K562 (cell line): Measurements from ENCODE around the gene RHOB. TPM values are rescaled to one million over a fixed set of nuclear protein-coding genes. Genes with fewer than 3 reads are reported as not detected.

Experiments
- ATAC-seq: fragments of 200-7000 bp; cut with Tn5 transposase; 3 replicates; pipeline ENCODE4 v1.9.1; 2020; ENCODE audit warnings: moderate library complexity
- BruUV-seq: library from RNA; stranded (reverse); fragments of 400-500 nt; replicated peaks from 2 replicates; lab custom pipeline; 2021; lab: Mats Ljungman, UMichigan
- CTCF ChIA-PET: fragments of 300-600 bp; formaldehyde crosslinking; extraction: SDS; loops from one replicate; lab custom pipeline; 2021; ENCODE audit warnings: low intra/inter-chr PET ratio; lab: Yijun Ruan, JAX
- POLR2A ChIA-PET: fragments of 300-600, 350-650 bp; sonication (Branson Sonifier 250); formaldehyde crosslinking; extraction: SDS; loops from one replicate; lab custom pipeline; 2021; ENCODE audit warnings: antibody characterized with exemption, inconsistent platforms; lab: Yijun Ruan, JAX
- DNase-seq, 4 experiments: peaks; one replicate each; pipeline versions ENCODE4 v3.0.0 to v3.0.0-alpha.2; 2011 to 2018; ENCODE audit warnings: low spot score in 3 of 4, mixed read lengths in 3 of 4; ENCODE audit errors: extremely low read depth in 1 of 4
- FAIRE-seq: peaks from 2 replicates; lab custom pipeline; 2011; peaks lifted over from hg19 to GRCh38; lab: Jason Lieb, UNC
- H2AFZ ChIP-seq: 2 replicates; pipeline ENCODE4 v1.6.0; 2011; ENCODE audit warnings: low read depth, low read length, control low read depth, inconsistent platforms
- H3K27ac ChIP-seq: fragments of 200-600 bp; 3 replicates; pipeline ENCODE4 v1.8.0; 2011; ENCODE audit warnings: low read depth, mild to moderate bottlenecking, control low read depth, inconsistent platforms, low read length, moderate library complexity, mixed read lengths; ENCODE audit errors: extremely low read depth
- H3K27me3 ChIP-seq, 2 experiments: fragments of 300-600 bp in 1 of 2; 2 replicates in 1 of 2; 3 replicates in 1 of 2; pipeline versions ENCODE4 v1.6.0 to v1.8.0; 2011; ENCODE audit warnings: inconsistent platforms in 2 of 2, low read length in 2 of 2, mild to moderate bottlenecking in 1 of 2, mixed read lengths in 1 of 2, moderate library complexity in 1 of 2; ENCODE audit not compliant: control insufficient read depth in 2 of 2, insufficient read depth in 2 of 2
- H3K36me3 ChIP-seq: fragments of 300-600 bp; 3 replicates; pipeline ENCODE4 v1.8.0; 2011; ENCODE audit warnings: mild to moderate bottlenecking, low read length, inconsistent platforms; ENCODE audit not compliant: control insufficient read depth, insufficient read depth
- H3K4me1 ChIP-seq, 2 experiments: fragments of 200-600 bp in 1 of 2; replicated peaks in 1 of 2; 2 replicates in 1 of 2; 3 replicates in 1 of 2; pipeline versions ENCODE4 v1.5.1 to v1.8.0; 2011; ENCODE audit warnings: inconsistent platforms in 2 of 2, low read length in 2 of 2, mild to moderate bottlenecking in 1 of 2, mixed read lengths in 1 of 2, moderate library complexity in 1 of 2; ENCODE audit not compliant: control insufficient read depth in 2 of 2, insufficient read depth in 2 of 2
- H3K4me2 ChIP-seq: 2 replicates; pipeline ENCODE4 v1.6.1; 2011; ENCODE audit warnings: low read length, control low read depth, inconsistent platforms, mixed read lengths; ENCODE audit not compliant: insufficient read depth
- H3K4me3 ChIP-seq: fragments of 200-600 bp; sonication (generic), shearing (Covaris generic); 2 replicates; pipeline ENCODE4 v1.5.1; 2016; ENCODE audit warnings: control low read depth, inconsistent platforms
- H3K79me2 ChIP-seq: fragments of 200-600 bp; 3 replicates; pipeline ENCODE4 v1.8.0; 2011; ENCODE audit warnings: low read length, inconsistent platforms; ENCODE audit not compliant: control insufficient read depth, insufficient read depth
- H3K9ac ChIP-seq, 2 experiments: 2 replicates each; pipeline versions ENCODE4 v1.6.0 to v1.6.1; 2011; ENCODE audit warnings: low read depth in 2 of 2, low read length in 2 of 2, control low read depth in 1 of 2, inconsistent platforms in 1 of 2, mild to moderate bottlenecking in 1 of 2, mixed read lengths in 1 of 2; ENCODE audit not compliant: insufficient read depth in 1 of 2
- H3K9me1 ChIP-seq: one replicate; pipeline ENCODE4 v1.6.0; 2011; ENCODE audit warnings: inconsistent platforms, mild to moderate bottlenecking, low read length, moderate library complexity; ENCODE audit not compliant: control insufficient read depth, insufficient read depth
- H3K9me3 ChIP-seq: replicated peaks from 2 replicates; pipeline ENCODE4 v1.5.1; 2011; ENCODE audit warnings: low read depth, low read length, inconsistent platforms; ENCODE audit not compliant: control insufficient read depth, insufficient read depth
- H4K20me1 ChIP-seq: replicated peaks from 2 replicates; pipeline ENCODE4 v1.6.1; 2011; ENCODE audit warnings: low read length, inconsistent platforms, mixed read lengths; ENCODE audit not compliant: control insufficient read depth, insufficient read depth
- CHCHD3 ChIP-seq: fragments of 250-450 bp; sonication (Bioruptor Pico); IDR thresholded peaks from 2 replicates; pipeline ENCODE4 v2.1.2; 2022; ENCODE audit warnings: mild to moderate bottlenecking
- DPF2 ChIP-seq: fragments of 450-650 bp; IDR thresholded peaks from 2 replicates; pipeline ENCODE4 v1.6.1; 2016
- GTF2E2 ChIP-seq: fragments of 200-800 bp; sonication (Bioruptor generic); IDR thresholded peaks from 2 replicates; pipeline ENCODE4 v1.6.1; 2016; ENCODE audit warnings: missing genetic modification characterization, missing compliant biosample characterization
- MAX ChIP-seq: sonication (generic); formaldehyde crosslinking; IDR thresholded peaks from 2 replicates; pipeline ENCODE4 v1.9.0; 2022; ENCODE audit warnings: mild to moderate bottlenecking, missing genetic modification reagents
- RHOXF2B ChIP-seq: fragments of 250-450 bp; sonication (Bioruptor Pico); conservative IDR thresholded peaks from 2 replicates; pipeline ENCODE4 v1.5.1; 2021
- TCFL5 ChIP-seq: fragments of 250-450 bp; sonication (Bioruptor Pico); conservative IDR thresholded peaks from 2 replicates; pipeline ENCODE4 v1.6.1; 2021; ENCODE audit warnings: mild to moderate bottlenecking, moderate library complexity, matching md5 sums
- THRB ChIP-seq: fragments of 450-650 bp; formaldehyde crosslinking; conservative IDR thresholded peaks from 2 replicates; pipeline ENCODE4 v1.4.0; 2022; ENCODE audit warnings: mild to moderate bottlenecking, missing genetic modification characterization
- ZBTB2 ChIP-seq: fragments of 450-650 bp; IDR thresholded peaks from 2 replicates; pipeline ENCODE4 v1.6.1; 2016; ENCODE audit warnings: antibody characterized with exemption
- WGBS: fragments of 100-300 bp; shearing (Covaris generic); methylation state at CpG from one replicate; pipeline ENCODE4 v1.1.6; 2016; ENCODE audit warnings: low coverage, mixed read lengths; ENCODE audit not compliant: insufficient coverage; ENCODE audit errors: missing lambda C conversion rate; 5-methylcytosine and 5-hydroxymethylcytosine counted together
- in situ Hi-C: fragments of 300-500 bp; cut with MboI; formaldehyde crosslinking; loops from 4 replicates; pipeline ENCODE4 v1.15.0; 2018; ENCODE audit warnings: inconsistent platforms, mixed read lengths
- intact Hi-C: fragments of 100-400 bp; cut with micrococcal nuclease; formaldehyde crosslinking; loops from 2 replicates; pipeline ENCODE4 v1.14.2; 2022
- polyA plus RNA-seq, 8 experiments: library from polyadenylated mRNA; depleted of rRNA in 4 of 8; stranded (reverse) in 5 of 8; unstranded in 3 of 8; fragments of >200 nt; fragmentation: Nextera tagmentation in 2 of 8; fragmentation: Illumina TruSeq in 1 of 8; extraction: Ambion mirVana in 2 of 8; extraction: Trizol in 1 of 8; gene quantifications; 2 replicates each; pipeline versions ENCODE4 v1.2.1 to v1.2.3, GENCODE V29; 2011 to 2014; ENCODE audit warnings: inconsistent platforms in 1 of 8, missing spikeins in 1 of 8
- total RNA-seq, 7 experiments: library from RNA; depleted of rRNA in 6 of 7; stranded (reverse); fragments of >200 nt in 6 of 7; fragmentation: Illumina TruSeq in 2 of 7; extraction: Trizol in 2 of 7; gene quantifications; 2 replicates each; pipeline versions ENCODE4 v1.2.1 to v1.2.3, GENCODE V29; 2011 to 2021; ENCODE audit warnings: low replicate concordance in 1 of 7

RHOB gene
- total and polyA plus RNA-seq, 9 of the 15 experiments (the other 6 are each of a cell fraction or from before 2014, with no cell fraction given) = 0.07 to 4.8 (median 1.1) TPM

GRCh38 chr2:20431301-20431698 lies 15.6 kb upstream of the RHOB start:
- H3K4me3 ChIP-seq = no peak overlapping the region
- H3K79me2 ChIP-seq = no peaks in the 10 kb centered on the region
- no peaks in the 10 kb centered on the region for H3K36me3 ChIP-seq
- no peaks in the 10 kb centered on the region for H3K9me1 ChIP-seq
- H3K27ac ChIP-seq = no peak overlapping the region
- no peak overlapping the region for H2AFZ ChIP-seq
- TF ChIP-seq DPF2 (no peak), GTF2E2 (tag) (peak; percentile 75; the same call in 1 of the 2 replicates), ZBTB2 (no peak), THRB (no peak), TCFL5 (CRISPR knock-in tag) (no peak), MAX (CRISPR knock-in tag) (no peak), RHOXF2B (CRISPR knock-in tag) (no peak), CHCHD3 (CRISPR knock-in tag) (no peak)
- in situ Hi-C loops = loop anchor here (25.0 kb wide), 1 partner anchor 506 kb away; no protein-coding TSS in a partner anchor
- H3K4me1 ChIP-seq = peaks cover 6 to 29% of the 10 kb centered on the region in 2 experiments; a peak in 4 of 5 replicates
- BruUV-seq = no TSS peak
- H3K9me3 ChIP-seq = no peaks in the 10 kb centered on the region
- no peak for ATAC-seq
- CTCF ChIA-PET = no interaction called here
- intact Hi-C loops = no loop called here
- no peaks in the 10 kb centered on the region for H4K20me1 ChIP-seq
- H3K9ac ChIP-seq = no peak overlapping the region
- FAIRE-seq = no peak
- POLR2A ChIA-PET = interaction anchor here (0.6 to 1.5 kb wide), 2 partner anchors 9 to 16 kb away, joined by 4 to 8 read pairs; partner anchors contain the start of gene RHOB
- no peak for DNase-seq
- no peak overlapping the region for H3K4me2 ChIP-seq
- H3K27me3 ChIP-seq = peaks cover 0 to under 1% of the 10 kb centered on the region in 2 experiments; a peak in 2 of 5 replicates
- WGBS = 59% methylated on average over 3 of the region's 3 CpGs
